GM18951 (cell line): Measurements from ENCODE around the gene AIF1.

Experiments used
- POLR2A ChIP-seq: IDR thresholded peaks from 4 replicates; pipeline ENCODE4 v1.6.1; 2011; ENCODE audit warnings: mild to moderate bottlenecking; ENCODE audit not compliant: insufficient read length, insufficient read depth; ENCODE audit errors: extremely low read depth
- in situ Hi-C: fragments of 300-500 bp; cut with MboI; formaldehyde crosslinking; loops from one replicate; pipeline ENCODE4 v1.12.0; 2022; ENCODE audit warnings: low sequenced_read_pairs, mixed read lengths, inconsistent platforms; ENCODE audit not compliant: unreplicated experiment

Gene AIF1

DNA sequence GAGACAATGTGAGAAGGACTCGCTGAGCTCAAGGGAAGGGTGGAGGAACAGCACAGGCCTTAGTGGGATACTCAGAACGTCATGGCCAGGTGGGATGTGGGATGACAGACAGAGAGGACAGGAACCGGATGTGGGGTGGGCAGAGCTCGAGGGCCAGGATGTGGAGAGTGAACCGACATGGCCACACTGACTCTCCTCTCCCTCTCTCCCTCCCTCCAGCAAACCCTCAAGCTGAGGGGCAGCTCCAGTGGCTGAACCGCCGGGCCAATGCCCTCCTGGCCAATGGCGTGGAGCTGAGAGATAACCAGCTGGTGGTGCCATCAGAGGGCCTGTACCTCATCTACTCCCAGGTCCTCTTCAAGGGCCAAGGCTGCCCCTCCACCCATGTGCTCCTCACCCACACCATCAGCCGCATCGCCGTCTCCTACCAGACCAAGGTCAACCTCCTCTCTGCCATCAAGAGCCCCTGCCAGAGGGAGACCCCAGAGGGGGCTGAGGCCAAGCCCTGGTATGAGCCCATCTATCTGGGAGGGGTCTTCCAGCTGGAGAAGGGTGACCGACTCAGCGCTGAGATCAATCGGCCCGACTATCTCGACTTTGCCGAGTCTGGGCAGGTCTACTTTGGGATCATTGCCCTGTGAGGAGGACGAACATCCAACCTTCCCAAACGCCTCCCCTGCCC lies 38.0 kb upstream of the AIF1 start:
- in situ Hi-C loops, result no loop called here
- peak; percentile 62 for TF ChIP-seq POLR2A

DNA sequence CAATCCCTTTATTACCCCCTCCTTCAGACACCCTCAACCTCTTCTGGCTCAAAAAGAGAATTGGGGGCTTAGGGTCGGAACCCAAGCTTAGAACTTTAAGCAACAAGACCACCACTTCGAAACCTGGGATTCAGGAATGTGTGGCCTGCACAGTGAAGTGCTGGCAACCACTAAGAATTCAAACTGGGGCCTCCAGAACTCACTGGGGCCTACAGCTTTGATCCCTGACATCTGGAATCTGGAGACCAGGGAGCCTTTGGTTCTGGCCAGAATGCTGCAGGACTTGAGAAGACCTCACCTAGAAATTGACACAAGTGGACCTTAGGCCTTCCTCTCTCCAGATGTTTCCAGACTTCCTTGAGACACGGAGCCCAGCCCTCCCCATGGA lies 37.5 kb upstream of the AIF1 start:
- in situ Hi-C loops, result no loop called here
- TF ChIP-seq POLR2A, result no peak

GRCh38 chr6:31578184-31579118 lies 36.6 kb upstream of the AIF1 start:
- peak; percentile 27 for TF ChIP-seq POLR2A
- in situ Hi-C loops, result no loop called here

DNA sequence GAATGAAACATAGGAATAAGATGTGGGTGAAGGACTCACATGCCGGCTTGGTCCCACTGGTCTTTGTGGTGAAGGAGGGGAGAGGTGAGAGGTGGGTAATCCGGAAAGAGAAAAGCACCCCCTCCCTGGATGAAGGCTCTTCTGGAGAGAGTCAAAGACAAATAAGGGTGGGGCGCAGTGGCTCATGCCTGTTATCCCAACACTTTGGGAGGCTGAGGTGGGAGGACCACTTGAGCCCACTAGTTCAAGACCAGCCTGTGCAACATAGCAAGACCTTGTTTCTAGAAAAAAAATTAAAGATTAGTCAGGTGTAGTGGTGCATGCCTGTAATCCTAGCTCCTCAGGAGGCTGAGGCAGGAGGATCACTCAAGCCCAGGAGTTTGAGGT lies 35.9 kb upstream of the AIF1 start:
- in situ Hi-C loops, result no loop called here
- no peak for TF ChIP-seq POLR2A

- peak; percentile 37 for TF ChIP-seq POLR2A
- in situ Hi-C loops, result no loop called here
Observed at GRCh38 chr6:31579546-31580437, 35.2 kb upstream of the AIF1 start.

GRCh38 chr6:31580438-31580740 lies 34.6 kb upstream of the AIF1 start:
- TF ChIP-seq POLR2A, result no peak
- in situ Hi-C loops, result no loop called here

DNA sequence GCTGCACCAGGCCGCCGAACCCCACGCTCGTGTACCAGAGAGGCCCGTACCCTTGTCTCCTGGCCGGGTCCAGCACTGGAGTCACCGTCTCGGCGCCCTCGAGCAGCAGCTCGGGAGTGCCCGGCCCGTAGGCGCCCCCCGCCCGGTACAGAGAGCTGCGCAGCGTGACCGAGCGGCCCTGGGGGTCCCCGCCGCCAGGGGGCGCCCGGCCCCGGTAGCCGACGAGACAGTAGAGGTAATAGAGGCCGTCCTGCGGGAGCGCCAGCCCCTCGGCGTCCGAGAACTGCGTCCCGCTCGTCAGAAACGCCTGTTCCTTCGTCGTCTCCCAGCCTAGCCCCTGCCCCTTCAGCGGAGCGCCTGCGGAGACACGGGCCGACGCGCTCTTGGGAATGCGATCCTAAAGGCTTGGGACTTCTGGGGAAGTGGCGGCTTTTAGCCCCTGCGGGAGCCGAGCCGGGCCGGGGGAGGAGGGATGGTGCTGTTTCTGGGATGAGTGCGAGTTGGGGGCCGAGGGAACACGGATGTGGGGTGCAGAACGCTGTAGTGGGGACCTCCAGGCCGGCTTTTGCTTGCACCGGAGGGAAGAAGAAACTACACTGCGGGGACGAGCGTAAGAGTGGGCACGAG lies 34.1 kb upstream of the AIF1 start:
- in situ Hi-C loops, result no loop called here
- TF ChIP-seq POLR2A, result peak; percentile 64

DNA sequence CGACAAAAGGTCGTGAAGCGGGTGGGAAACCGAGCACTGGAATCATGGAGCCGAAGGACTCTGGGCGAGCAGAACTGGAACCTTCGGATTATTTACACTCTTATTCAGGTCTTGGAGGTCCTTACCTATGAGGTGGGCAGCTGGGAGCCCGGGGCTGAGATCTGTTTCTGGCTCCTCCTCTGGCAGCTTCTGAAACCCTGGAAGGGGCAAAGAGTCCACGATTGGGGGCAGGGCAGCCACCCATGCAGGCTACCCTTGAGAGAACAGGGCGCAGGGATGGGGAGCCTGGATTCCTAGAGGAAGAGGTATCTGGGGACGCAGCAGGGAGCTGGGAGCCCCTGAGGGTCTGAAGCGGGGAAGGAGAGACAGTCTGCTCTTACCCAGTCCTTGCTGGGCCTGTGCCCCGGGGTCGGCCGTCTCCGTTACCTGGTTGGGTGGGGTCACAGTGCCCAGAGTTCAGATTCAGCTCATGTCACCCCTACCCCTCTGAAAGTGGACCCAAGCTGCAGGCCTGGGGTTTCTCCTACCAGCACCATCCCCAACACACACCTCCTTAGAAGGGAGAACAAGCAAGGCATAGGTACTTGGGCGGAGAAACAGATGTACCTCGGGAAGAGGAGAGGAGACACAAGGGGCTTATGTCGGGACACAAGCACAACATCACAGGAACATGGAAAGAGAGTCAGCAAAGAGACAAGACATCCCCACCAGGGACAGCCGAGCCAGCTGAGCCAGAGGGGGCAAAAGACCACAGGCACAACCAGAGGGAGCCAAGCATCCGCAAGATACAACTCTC lies 33.4 kb upstream of the AIF1 start:
- no peak for TF ChIP-seq POLR2A
- in situ Hi-C loops, result no loop called here

DNA sequence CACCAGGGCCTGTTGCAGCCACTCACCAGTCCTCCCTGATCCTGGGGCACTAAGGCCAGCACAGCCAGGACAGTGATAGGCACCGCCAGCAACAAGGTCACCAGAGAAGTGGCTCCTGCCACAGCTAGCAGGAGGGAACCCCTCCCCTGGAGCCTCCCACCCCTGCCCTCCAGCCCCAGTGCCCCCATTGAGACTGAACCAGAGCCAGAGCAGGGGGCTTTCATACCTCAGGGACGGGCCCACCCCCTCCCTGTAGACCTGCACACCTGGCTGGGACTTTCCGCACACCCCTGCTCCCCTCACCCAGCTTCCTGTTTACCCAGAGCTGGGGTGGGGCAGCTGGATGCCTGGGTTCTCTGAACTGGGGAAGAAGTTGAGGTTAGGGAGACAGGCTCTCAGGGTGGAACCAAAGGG lies 32.8 kb upstream of the AIF1 start, which contains the start of gene LTB:
Gene LTB (minus strand): TSS at position 195 of the 414 bp plus-strand sequence. CDS start 7 bp downstream, at position 188.
- peak; percentile 48 for TF ChIP-seq POLR2A
- in situ Hi-C loops, result no loop called here

GRCh38 chr6:31585491-31585890 lies 29.5 kb upstream of the AIF1 start:
- TF ChIP-seq POLR2A, result no peak
- in situ Hi-C loops, result no loop called here

GRCh38 chr6:31586008-31586407 lies 29.0 kb upstream of the AIF1 start, which contains the start of gene LST1:
Gene LST1 (plus strand): TSS chr6:31586277. CDS start chr6:31587300, 1,023 bp downstream.
- TF ChIP-seq POLR2A, result no peak
- in situ Hi-C loops, result no loop called here
